Tibial nerve (tissue), 4 donors: Measurements from ENCODE around the gene SOX8.

Source experiments
- EP300 ChIP-seq, 2 donors: sonication (generic); formaldehyde crosslinking; IDR thresholded peaks; one replicate each; pipeline ENCODE4 v1.6.1; 2017; ENCODE audit warnings: antibody characterized with exemption in 2 of 2, mild to moderate bottlenecking in 1 of 2
- POLR2A ChIP-seq, 2 donors: fragments of 450-650 bp; IDR thresholded peaks; one replicate each; pipeline ENCODE4 v1.6.1; 2017; ENCODE audit warnings: antibody characterized with exemption in 2 of 2, mild to moderate bottlenecking in 2 of 2, moderate library complexity in 2 of 2
- TF ChIP-seq, protein P1 (sequence below), 5 experiments: fragments of 200-600 bp in 3 of 5; fragments of 450-650 bp in 2 of 5; sonication (generic) in 3 of 5; IDR thresholded peaks; one replicate each; pipeline ENCODE4 v1.5.1; 2016 to 2019; ENCODE audit warnings: antibody characterized with exemption in 5 of 5, mild to moderate bottlenecking in 3 of 5, moderate library complexity in 2 of 5

DNA sequence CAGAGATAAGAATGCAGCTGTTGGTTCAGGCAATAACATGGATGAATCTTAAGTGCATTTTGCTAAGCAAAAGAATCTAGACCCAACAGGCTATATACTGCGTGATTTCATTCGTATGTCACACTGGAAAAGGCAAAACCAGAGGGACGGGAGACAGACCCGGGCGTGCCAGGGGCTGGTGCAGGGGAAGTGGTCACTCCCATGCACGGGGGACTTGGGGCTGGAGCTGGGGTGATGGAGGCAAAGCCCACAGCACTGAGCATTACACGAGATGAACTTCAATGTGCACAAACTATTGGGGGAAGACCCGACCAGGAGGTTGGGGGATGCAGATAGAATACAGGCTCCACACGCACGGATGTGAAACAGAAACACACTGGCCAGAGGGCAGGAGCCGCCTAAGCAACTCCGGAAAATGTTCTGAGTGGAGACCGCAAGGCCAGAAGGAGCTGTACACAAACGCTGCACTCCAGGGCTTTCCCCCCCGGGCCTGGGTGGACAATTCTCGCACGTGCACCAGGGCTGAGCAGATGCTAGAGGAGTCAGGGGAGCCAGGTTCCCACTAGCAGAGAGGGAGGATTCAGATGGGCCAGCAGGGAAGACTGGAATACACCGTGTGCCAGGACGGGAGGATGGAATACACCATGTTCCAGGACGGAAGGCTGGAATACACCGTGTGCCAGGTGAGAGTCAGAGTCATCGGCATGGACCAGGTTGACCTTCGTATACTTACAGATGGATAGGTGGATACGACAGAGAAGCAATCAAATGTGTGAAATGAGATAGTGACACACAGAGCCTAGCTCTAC lies 22.1 kb upstream of the SOX8 start:
- TF ChIP-seq, protein P1, sequence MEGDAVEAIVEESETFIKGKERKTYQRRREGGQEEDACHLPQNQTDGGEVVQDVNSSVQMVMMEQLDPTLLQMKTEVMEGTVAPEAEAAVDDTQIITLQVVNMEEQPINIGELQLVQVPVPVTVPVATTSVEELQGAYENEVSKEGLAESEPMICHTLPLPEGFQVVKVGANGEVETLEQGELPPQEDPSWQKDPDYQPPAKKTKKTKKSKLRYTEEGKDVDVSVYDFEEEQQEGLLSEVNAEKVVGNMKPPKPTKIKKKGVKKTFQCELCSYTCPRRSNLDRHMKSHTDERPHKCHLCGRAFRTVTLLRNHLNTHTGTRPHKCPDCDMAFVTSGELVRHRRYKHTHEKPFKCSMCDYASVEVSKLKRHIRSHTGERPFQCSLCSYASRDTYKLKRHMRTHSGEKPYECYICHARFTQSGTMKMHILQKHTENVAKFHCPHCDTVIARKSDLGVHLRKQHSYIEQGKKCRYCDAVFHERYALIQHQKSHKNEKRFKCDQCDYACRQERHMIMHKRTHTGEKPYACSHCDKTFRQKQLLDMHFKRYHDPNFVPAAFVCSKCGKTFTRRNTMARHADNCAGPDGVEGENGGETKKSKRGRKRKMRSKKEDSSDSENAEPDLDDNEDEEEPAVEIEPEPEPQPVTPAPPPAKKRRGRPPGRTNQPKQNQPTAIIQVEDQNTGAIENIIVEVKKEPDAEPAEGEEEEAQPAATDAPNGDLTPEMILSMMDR (IDR thresholded peaks at IDR 0.05), result no peak
- TF ChIP-seq EP300 (IDR thresholded peaks at IDR 0.05) (no peak), POLR2A (IDR thresholded peaks at IDR 0.05) (no peak)
